ENCODE measurements around the gene JMJD7. TPM values are rescaled to one million over a fixed set of nuclear protein-coding genes. Genes with fewer than 3 reads are reported as not detected.

The JMJD7 gene
- total and polyA plus RNA-seq, 3 experiments from 2014 or later, result 14.4 to 25.5 (median 15.0) TPM

GRCh38 chr15:41811432-41812195 is 16.3 kb upstream of the JMJD7 start:
- Mint-ChIP-seq H3K4me1 (peaks cover 10 to 14% (median 12%) of the 10 kb centered on the region in 3 donors), H3K36me3 (peaks cover 0 to 45% (median 17%) of the 10 kb centered on the region in 3 donors), H3K27ac (peak overlapping the region in 5 of 8 donors; percentile 12 to 65 (median 35)), H3K27me3 (no peaks in the 10 kb centered on the region), H3K9me3 (no peaks in the 10 kb centered on the region), H3K4me3 (no peak overlapping the region)
- POLR2A ChIA-PET, result interaction anchor here (0.8 kb wide), 1 partner anchor 38 kb away, joined by 3 read pairs; the partner anchor contains the start of gene MAPKBP1
- Histone ChIP-seq H3K36me3 (ENCODE audit: insufficient read depth, low read length) (no peaks in the 10 kb centered on the region), H3K27me3 (ENCODE audit: insufficient read depth, low read length, poor library complexity, severe bottlenecking) (no peaks in the 10 kb centered on the region), H3K27ac (ENCODE audit: low read depth, low read length) (no peak overlapping the region), H3K9me3 (ENCODE audit: low read length) (no peaks in the 10 kb centered on the region), H3K4me1 (ENCODE audit: insufficient read depth, low read length) (peaks cover 7% of the 10 kb centered on the region), H3K4me3 (ENCODE audit: low read length) (no peak overlapping the region)
- peak; percentile 64 to 82 (median 65) for DNase-seq
- CTCF ChIA-PET, result interaction anchor here (0.8 to 7.3 kb wide), 26 partner anchors 9 to 346 kb away, joined by 3 to 167 read pairs (median 4); partner anchors contain the start of genes MAPKBP1 and PLA2G4B

GRCh38 chr15:41812820-41813375 is 15.0 kb upstream of the JMJD7 start:
- H3K9me3 Mint-ChIP-seq, result no peaks in the 10 kb centered on the region
- no peaks in the 10 kb centered on the region for H3K27me3 ChIP-seq (ENCODE audit: insufficient read depth, low read length, poor library complexity, severe bottlenecking)
- ChIA-PET CTCF (interaction anchor here (0.7 to 7.3 kb wide), 9 partner anchors 10 to 255 kb away, joined by 3 to 167 read pairs (median 8); partner anchors contain the start of gene MAPKBP1), POLR2A (no interaction called here)
- no peak overlapping the region for H3K4me3 ChIP-seq (ENCODE audit: low read length)
- peaks cover 0 to 56% (median 16%) of the 10 kb centered on the region in 3 donors for H3K36me3 Mint-ChIP-seq
- peaks cover 7% of the 10 kb centered on the region for H3K4me1 ChIP-seq (ENCODE audit: insufficient read depth, low read length)
- no peak overlapping the region for H3K4me3 Mint-ChIP-seq
- peaks cover 10 to 14% (median 12%) of the 10 kb centered on the region in 3 donors for H3K4me1 Mint-ChIP-seq
- H3K9me3 ChIP-seq (ENCODE audit: low read length), result no peaks in the 10 kb centered on the region
- no peak for DNase-seq
- H3K36me3 ChIP-seq (ENCODE audit: insufficient read depth, low read length), result no peaks in the 10 kb centered on the region
- H3K27ac Mint-ChIP-seq, result peak overlapping the region in 2 of 8 donors; percentile 61 to 63
- no peak overlapping the region for H3K27ac ChIP-seq (ENCODE audit: low read depth, low read length)
- no peaks in the 10 kb centered on the region for H3K27me3 Mint-ChIP-seq

- peaks cover 5% of the 10 kb centered on the region for H3K36me3 ChIP-seq (ENCODE audit: insufficient read depth, low read length)
- CTCF ChIA-PET, result interaction anchor here (2.8 to 7.3 kb wide), 3 partner anchors 10 to 91 kb away, joined by 9 to 167 read pairs (median 28); partner anchors contain the start of gene MAPKBP1
- no peaks in the 10 kb centered on the region for H3K9me3 Mint-ChIP-seq
- H3K4me1 Mint-ChIP-seq, result peaks cover 10 to 14% (median 12%) of the 10 kb centered on the region in 3 donors
- no peaks in the 10 kb centered on the region for H3K27me3 ChIP-seq (ENCODE audit: insufficient read depth, low read length, poor library complexity, severe bottlenecking)
- no peak for DNase-seq
- no peaks in the 10 kb centered on the region for H3K9me3 ChIP-seq (ENCODE audit: low read length)
- peaks cover 7% of the 10 kb centered on the region for H3K4me1 ChIP-seq (ENCODE audit: insufficient read depth, low read length)
- no peak overlapping the region for H3K27ac Mint-ChIP-seq
- no peaks in the 10 kb centered on the region for H3K27me3 Mint-ChIP-seq
- H3K27ac ChIP-seq (ENCODE audit: low read depth, low read length), result no peak overlapping the region
- POLR2A ChIA-PET, result no interaction called here
- peaks cover 0 to 61% (median 16%) of the 10 kb centered on the region in 3 donors for H3K36me3 Mint-ChIP-seq
- H3K4me3 ChIP-seq (ENCODE audit: low read length), result no peak overlapping the region
- no peak overlapping the region for H3K4me3 Mint-ChIP-seq
Observed at GRCh38 chr15:41813426-41813825, 14.5 kb upstream of the JMJD7 start.

DNA sequence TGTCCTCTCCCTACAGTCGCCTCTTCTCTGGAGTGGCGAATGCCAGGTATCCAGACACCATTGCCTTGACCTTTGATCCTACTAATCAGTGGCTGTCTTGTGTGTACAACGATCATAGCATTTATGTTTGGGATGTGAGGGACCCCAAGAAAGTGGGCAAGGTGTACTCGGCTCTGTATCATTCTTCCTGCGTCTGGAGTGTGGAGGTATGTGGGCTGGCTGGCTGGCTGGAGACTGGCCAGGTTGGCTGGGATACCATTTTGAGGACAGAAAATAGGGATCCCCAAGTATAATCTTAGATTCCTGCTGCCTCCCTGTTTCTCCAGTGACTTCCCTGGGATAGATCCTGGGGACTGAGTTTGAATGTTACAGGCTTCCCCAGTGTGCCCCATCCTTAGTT is 13.4 kb upstream of the JMJD7 start:
- Mint-ChIP-seq H3K27me3 (no peaks in the 10 kb centered on the region), H3K4me3 (no peak overlapping the region), H3K36me3 (peaks cover 0 to 70% (median 16%) of the 10 kb centered on the region in 3 donors), H3K4me1 (peaks cover 10 to 14% (median 12%) of the 10 kb centered on the region in 3 donors), H3K9me3 (no peaks in the 10 kb centered on the region), H3K27ac (peak overlapping the region in 1 of 8 donors; percentile 12)
- DNase-seq, result peak in 1 of 5 donors; percentile 38
- Histone ChIP-seq H3K4me3 (ENCODE audit: low read length) (no peak overlapping the region), H3K27ac (ENCODE audit: low read depth, low read length) (no peak overlapping the region), H3K4me1 (ENCODE audit: insufficient read depth, low read length) (peaks cover 7% of the 10 kb centered on the region), H3K36me3 (ENCODE audit: insufficient read depth, low read length) (peaks cover 6% of the 10 kb centered on the region), H3K9me3 (ENCODE audit: low read length) (no peaks in the 10 kb centered on the region), H3K27me3 (ENCODE audit: insufficient read depth, low read length, poor library complexity, severe bottlenecking) (no peaks in the 10 kb centered on the region)
- POLR2A ChIA-PET, result no interaction called here
- CTCF ChIA-PET, result interaction anchor here (7.3 kb wide), 1 partner anchor 40 kb away, joined by 167 read pairs; the partner anchor contains the start of gene MAPKBP1

DNA sequence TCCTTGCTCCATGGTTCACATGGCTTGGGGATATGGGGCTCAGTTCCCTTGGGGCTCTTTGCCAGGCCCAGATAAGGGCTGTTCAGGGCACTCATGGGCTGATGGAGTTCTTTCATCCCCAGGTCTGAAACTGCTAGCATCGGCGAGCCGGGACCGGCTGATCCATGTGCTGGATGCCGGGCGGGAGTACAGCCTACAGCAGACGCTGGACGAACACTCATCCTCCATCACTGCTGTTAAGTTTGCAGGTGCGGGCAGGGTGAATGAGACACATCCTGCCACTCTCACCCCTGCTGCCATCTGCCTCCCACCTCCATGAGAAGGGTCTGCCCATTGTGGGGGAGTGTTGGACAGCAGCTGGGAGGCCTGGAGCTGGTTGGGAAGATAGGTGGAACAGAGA is 11.1 kb upstream of the JMJD7 start:
- H3K4me1 ChIP-seq (ENCODE audit: insufficient read depth, low read length), result no peaks in the 10 kb centered on the region
- Mint-ChIP-seq H3K9me3 (no peaks in the 10 kb centered on the region), H3K4me1 (peaks cover under 1% of the 10 kb centered on the region in 3 donors), H3K27ac (no peak overlapping the region), H3K4me3 (no peak overlapping the region), H3K36me3 (peaks cover 0 to 91% (median 16%) of the 10 kb centered on the region in 3 donors), H3K27me3 (no peaks in the 10 kb centered on the region)
- ChIA-PET POLR2A (interaction anchor here (0.6 kb wide), 1 partner anchor 30 kb away, joined by 3 read pairs; no protein-coding TSS in a partner anchor), CTCF (no interaction called here)
- H3K27me3 ChIP-seq (ENCODE audit: insufficient read depth, low read length, poor library complexity, severe bottlenecking), result no peaks in the 10 kb centered on the region
- peak in 1 of 5 donors; percentile 20 for DNase-seq
- no peak overlapping the region for H3K27ac ChIP-seq (ENCODE audit: low read depth, low read length)
- H3K9me3 ChIP-seq (ENCODE audit: low read length), result no peaks in the 10 kb centered on the region
- H3K4me3 ChIP-seq (ENCODE audit: low read length), result no peak overlapping the region
- peaks cover 9% of the 10 kb centered on the region for H3K36me3 ChIP-seq (ENCODE audit: insufficient read depth, low read length)

- Histone ChIP-seq H3K4me3 (ENCODE audit: low read length) (no peak overlapping the region), H3K27ac (ENCODE audit: low read depth, low read length) (no peak overlapping the region), H3K9me3 (ENCODE audit: low read length) (no peaks in the 10 kb centered on the region), H3K36me3 (ENCODE audit: insufficient read depth, low read length) (peaks cover 9% of the 10 kb centered on the region), H3K27me3 (ENCODE audit: insufficient read depth, low read length, poor library complexity, severe bottlenecking) (no peaks in the 10 kb centered on the region), H3K4me1 (ENCODE audit: insufficient read depth, low read length) (no peaks in the 10 kb centered on the region)
- DNase-seq, result peak in 1 of 5 donors; percentile 29
- H3K36me3 Mint-ChIP-seq, result peaks cover 0 to 90% (median 16%) of the 10 kb centered on the region in 3 donors
- no peaks in the 10 kb centered on the region for H3K27me3 Mint-ChIP-seq
- CTCF ChIA-PET, result interaction anchor here (1.9 kb wide), 1 partner anchor 44 kb away, joined by 10 read pairs; the partner anchor contains the start of gene MAPKBP1
- no peak overlapping the region for H3K4me3 Mint-ChIP-seq
- POLR2A ChIA-PET, result interaction anchor here (0.6 kb wide), 1 partner anchor 30 kb away, joined by 3 read pairs; no protein-coding TSS in a partner anchor
- no peaks in the 10 kb centered on the region for H3K4me1 Mint-ChIP-seq
- no peaks in the 10 kb centered on the region for H3K9me3 Mint-ChIP-seq
- peak overlapping the region in 1 of 8 donors; percentile 43 for H3K27ac Mint-ChIP-seq
Observed at GRCh38 chr15:41817327-41817726, 10.6 kb upstream of the JMJD7 start.

DNA sequence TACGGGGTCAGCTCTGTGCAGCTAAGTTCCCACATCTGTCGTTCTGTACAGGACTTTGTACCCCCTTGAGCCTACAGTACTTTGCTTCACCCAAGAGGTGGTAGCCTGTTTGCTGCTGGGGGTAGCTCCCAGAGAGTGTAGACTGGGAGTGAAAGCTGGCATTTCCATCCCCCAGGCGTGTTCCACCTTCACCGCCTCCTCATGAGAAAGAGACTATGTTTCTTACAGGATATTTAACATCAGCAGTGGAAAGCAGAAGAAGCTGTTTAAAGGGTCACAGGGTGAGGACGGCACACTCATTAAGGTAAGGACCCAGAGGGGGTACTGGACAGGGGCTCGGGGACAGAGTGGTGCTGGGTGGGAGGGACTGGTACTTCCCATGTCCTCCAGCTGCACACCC is 10.1 kb upstream of the JMJD7 start:
- CTCF ChIA-PET, result interaction anchor here (0.8 to 1.9 kb wide), 2 partner anchors 45 to 87 kb away, joined by 3 to 10 read pairs; partner anchors contain the start of gene MAPKBP1
- H3K9me3 ChIP-seq (ENCODE audit: low read length), result no peaks in the 10 kb centered on the region
- Mint-ChIP-seq H3K27me3 (no peaks in the 10 kb centered on the region), H3K9me3 (no peaks in the 10 kb centered on the region), H3K27ac (no peak overlapping the region), H3K36me3 (peaks cover 0 to 90% (median 16%) of the 10 kb centered on the region in 3 donors), H3K4me3 (no peak overlapping the region), H3K4me1 (no peaks in the 10 kb centered on the region)
- no peaks in the 10 kb centered on the region for H3K27me3 ChIP-seq (ENCODE audit: insufficient read depth, low read length, poor library complexity, severe bottlenecking)
- POLR2A ChIA-PET, result no interaction called here
- H3K4me3 ChIP-seq (ENCODE audit: low read length), result no peak overlapping the region
- H3K27ac ChIP-seq (ENCODE audit: low read depth, low read length), result no peak overlapping the region
- no peaks in the 10 kb centered on the region for H3K4me1 ChIP-seq (ENCODE audit: insufficient read depth, low read length)
- DNase-seq, result peak in 1 of 5 donors; percentile 22
- H3K36me3 ChIP-seq (ENCODE audit: insufficient read depth, low read length), result peaks cover 9% of the 10 kb centered on the region
